ENCODE data around the gene INPP5J.
"Not testable (repeated sequence)": the region's sequence is repeated elsewhere in the genome, so short reads cannot be mapped to it uniquely, and the experiment has no call there.

INPP5J gene

GRCh38 chr22:31143038-31143437 is 20.3 kb downstream of the INPP5J start:
- no peak for DNase-seq (ENCODE audit: low read depth in 1 of 2, low spot score in 1 of 2)

DNA sequence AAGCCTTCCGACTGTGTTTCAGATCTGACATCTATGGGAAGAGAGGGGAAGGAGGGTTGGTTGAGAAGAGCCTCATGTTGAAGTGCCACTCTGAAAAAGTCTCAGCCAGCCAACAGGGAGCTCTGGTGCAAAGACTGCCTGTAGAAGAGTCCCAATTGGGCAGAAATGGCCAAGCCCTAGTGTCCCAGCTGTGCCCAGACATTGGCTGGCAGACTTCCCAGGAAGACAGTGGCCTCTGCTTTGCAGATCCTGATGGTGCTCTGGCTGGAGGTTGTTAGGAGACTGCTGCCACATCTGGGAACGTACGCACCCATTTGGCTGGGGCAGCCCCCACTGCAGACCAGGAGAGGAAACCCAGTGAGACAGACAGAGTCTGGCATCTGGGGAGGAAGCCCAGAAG is 20.8 kb downstream of the INPP5J start:
- no peak for DNase-seq (ENCODE audit: low read depth in 1 of 2, low spot score in 1 of 2)

DNA sequence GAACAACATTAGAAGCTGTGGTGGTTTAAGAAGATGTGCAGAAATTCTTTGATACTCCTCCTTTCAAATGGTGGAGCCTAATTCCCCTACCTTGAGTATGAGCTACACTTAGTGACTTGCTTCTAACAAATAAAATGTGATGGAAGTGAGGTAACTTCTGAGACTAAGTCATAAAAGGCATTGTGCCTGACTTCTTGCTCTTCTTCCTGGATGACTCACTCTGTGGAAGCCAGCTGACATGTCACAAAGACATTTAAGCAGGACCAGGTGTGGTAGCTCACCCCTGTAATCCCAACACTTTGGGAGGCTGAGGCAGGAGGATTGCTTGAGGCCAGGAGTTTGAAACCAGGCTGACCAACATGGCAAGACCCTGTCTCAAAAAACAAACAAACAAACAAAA is 21.5 kb downstream of the INPP5J start:
- no peak for DNase-seq (ENCODE audit: low read depth in 1 of 2, low spot score in 1 of 2)

DNA sequence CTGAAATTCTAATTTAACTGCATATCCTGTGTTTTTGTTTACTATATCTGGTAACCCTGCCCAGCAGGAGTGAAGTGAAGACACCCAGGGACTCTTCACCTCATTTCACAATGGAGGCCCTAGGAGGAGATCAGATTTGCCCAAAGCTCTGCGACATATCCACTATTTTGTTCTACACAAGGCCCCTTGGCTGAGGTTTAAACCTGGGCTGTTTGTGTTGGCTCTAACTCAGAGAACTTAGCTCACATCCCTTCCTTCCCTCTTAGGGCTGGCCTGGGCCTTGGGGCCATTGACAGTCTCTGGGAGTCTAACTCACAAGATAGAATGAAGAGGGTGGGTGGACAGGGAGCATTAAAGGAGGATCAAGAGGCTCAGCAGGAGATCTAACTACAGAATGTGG is 25.7 kb downstream of the INPP5J start:
- DNase-seq (ENCODE audit: low read depth in 1 of 2, low spot score in 1 of 2) = no peak

GRCh38 chr22:31148953-31149627 is 26.3 kb downstream of the INPP5J start:
- no peak for DNase-seq (ENCODE audit: low read depth in 1 of 2, low spot score in 1 of 2)

- no peak for DNase-seq (ENCODE audit: low read depth in 1 of 2, low spot score in 1 of 2)
These were observed 27.8 kb downstream of the INPP5J start for GRCh38 chr22:31150615-31151014.

- DNase-seq (ENCODE audit: low read depth in 1 of 2, low spot score in 1 of 2) = no peak
These were observed 29.1 kb downstream of the INPP5J start for GRCh38 chr22:31151872-31152271.

DNA sequence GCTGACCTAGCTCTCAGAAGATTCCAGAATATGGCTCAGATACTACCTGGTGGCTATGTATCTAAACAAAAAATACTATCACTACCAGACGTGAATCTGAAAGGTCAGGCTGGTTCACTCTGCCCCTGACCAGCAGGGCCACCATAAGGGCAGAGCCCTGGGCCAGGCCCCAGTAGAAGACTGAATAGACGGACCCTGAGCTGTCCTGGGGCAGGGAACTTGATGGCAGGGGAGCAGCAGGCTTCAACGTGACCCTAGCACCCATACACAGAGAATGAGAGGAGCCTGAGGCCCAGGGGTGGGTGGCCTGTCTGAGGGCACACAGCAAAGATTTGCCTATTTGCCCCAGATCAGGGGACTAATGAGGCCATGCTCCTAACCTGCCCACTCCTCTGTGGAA is 30.6 kb downstream of the INPP5J start:
- no peak for DNase-seq (ENCODE audit: low read depth in 1 of 2, low spot score in 1 of 2)

DNA sequence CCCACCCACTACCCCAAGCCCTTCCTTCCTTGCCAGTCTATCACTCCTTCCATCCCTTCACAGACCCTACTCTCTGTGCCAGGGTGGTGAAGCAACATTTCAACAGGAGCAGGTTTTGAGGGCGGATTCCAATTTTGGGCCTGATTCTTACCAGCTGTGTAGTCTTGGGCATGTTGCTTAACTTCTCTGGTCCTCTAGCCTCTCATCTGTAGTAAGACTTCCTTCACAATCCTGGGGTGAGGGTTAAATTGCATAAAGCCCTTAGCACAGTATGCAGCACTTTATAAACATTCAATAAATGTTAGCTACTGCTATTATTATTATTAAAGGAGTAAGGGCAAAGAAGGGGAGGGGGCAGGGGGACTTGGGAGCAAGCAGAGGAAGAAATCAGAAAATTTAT is 32.2 kb downstream of the INPP5J start:
- DNase-seq (ENCODE audit: low read depth in 1 of 2, low spot score in 1 of 2) = no peak

DNA sequence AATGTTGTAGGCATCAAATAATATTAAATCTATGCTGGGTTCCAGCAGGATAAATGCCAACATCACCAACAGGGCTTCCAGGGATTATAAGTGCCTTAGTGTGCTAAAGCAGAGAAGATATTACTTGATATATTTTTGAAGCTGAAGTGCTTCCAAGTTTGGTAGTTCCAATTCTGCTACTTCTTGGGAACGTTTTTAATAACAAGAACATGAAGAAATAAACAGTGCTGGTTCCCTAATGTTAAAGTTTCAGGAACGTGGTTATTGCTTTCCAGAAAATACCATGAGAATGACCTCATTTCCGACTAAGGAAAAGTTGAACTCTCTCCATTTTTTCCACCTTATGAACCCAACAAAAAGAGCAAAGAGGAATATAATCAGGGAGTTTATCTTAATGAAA is 32.7 kb downstream of the INPP5J start:
- DNase-seq (ENCODE audit: low read depth in 1 of 2, low spot score in 1 of 2) = no peak

DNA sequence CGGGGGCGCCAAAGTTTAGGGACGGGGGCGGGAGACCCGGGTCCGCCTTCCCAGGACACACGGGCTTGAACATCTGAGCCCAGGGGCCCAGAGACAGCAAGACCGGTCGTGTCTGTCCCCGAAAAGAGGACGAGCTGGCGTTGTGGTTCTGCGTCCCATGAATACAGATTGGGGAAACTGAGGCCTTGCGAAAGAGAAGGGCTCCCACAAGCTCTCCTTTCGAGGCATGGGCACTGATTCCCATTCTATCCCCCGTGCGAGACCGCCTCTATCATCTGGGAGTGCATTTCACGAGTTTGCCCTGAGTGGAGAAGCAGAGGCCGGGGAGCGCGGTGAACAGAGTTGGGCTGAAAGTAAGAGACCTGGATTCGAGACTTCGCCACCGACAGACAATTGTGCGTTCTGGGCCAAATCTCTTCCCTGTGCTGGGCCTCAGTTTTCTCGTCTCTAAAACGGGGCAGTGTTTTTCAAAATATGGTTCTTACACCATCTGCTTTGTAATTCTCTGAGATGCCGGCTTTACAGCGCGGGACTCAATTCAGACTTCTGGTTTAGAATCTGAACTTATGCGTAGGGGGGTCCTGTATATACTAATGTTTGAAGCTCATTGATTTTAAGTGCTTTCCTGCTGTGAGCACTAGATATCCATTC is 37.7 kb downstream of the INPP5J start:
- no peak for DNase-seq (ENCODE audit: low read depth in 1 of 2, low spot score in 1 of 2)

GRCh38 chr22:31161386-31161785 is 38.6 kb downstream of the INPP5J start:
- DNase-seq (ENCODE audit: low read depth in 1 of 2, low spot score in 1 of 2) = no peak

- no peak for DNase-seq (ENCODE audit: low read depth in 1 of 2, low spot score in 1 of 2)
These were observed 39.4 kb downstream of the INPP5J start for GRCh38 chr22:31162015-31162765.

DNA sequence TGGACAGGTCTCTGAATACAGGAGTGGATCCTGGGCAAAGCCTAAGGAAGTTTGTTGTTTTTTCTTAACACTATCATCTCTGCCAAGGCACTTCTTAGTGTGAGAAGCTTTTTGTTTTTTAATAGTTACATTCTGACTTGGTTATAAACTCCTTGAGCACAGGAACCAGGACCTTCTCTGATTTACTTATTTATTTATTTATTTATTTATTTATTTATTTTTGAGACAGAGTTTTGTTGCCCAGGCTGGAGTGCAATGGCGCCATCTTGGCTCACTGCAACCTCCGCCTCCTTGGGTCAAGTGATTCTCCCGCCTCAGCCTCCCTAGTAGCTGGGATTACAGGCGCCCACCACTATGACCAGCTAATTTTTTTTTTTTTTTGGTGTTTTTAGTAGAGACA is 48.2 kb downstream of the INPP5J start:
- no peak for DNase-seq (ENCODE audit: low read depth in 1 of 2, low spot score in 1 of 2)

DNA sequence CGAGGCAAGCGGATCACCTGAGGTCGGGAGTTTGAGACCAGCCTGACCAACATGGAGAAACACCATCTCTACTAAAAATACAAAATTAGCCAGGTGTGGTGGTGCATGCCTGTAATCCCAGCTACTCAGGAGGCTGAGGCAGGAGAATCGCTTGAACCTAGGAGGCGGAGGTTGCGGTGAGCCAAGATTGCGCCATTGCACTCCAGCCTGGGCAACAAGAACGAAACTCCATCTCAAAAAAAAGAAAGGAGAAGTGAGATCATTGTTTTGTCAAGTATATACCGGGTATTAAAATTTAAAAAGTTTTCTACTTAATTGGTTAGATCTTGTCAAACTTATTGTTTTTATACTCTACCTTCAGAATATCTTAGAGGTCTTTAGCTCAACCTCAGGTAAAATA is 49.0 kb downstream of the INPP5J start:
- not testable (repeated sequence) for DNase-seq (ENCODE audit: low read depth in 1 of 2, low spot score in 1 of 2)

DNA sequence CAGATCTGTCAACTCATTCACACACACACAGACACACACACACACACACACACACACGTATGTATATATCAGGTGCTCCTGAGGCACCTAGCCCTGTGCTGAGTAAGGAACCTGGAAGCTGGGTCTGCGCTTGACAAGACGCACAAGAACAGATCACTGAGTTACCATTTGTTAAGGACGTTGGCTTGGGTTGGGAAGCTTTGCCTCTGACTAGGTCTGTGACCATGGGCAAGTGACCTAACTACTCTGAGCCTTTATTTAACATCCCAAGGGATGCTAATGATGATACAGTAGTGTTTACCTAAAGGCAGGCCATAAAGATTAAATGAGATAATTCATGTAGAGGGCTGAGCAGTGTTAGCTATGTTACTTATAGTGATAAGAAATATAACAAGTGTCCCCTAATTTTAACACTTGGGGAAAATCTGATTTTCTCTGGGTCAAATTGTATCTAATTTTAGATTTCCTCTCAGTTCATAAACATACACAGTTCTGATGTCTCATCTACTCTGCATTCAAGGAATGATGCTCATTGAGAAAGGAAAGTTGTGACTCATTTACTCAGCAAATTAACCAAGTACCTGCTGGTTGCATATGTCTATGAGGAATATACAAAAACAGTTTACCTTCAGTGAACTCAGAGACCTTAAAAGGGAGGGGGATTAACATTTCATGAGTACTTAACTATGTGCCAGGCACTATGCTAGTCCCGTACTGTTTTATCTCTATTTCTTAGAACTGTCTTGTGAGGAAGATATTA is 50.8 kb downstream of the INPP5J start:
- DNase-seq (ENCODE audit: low read depth in 1 of 2, low spot score in 1 of 2) = no peak

- no peak for DNase-seq (ENCODE audit: low read depth in 1 of 2, low spot score in 1 of 2)
These were observed 54.2 kb downstream of the INPP5J start for GRCh38 chr22:31176923-31177322.

DNA sequence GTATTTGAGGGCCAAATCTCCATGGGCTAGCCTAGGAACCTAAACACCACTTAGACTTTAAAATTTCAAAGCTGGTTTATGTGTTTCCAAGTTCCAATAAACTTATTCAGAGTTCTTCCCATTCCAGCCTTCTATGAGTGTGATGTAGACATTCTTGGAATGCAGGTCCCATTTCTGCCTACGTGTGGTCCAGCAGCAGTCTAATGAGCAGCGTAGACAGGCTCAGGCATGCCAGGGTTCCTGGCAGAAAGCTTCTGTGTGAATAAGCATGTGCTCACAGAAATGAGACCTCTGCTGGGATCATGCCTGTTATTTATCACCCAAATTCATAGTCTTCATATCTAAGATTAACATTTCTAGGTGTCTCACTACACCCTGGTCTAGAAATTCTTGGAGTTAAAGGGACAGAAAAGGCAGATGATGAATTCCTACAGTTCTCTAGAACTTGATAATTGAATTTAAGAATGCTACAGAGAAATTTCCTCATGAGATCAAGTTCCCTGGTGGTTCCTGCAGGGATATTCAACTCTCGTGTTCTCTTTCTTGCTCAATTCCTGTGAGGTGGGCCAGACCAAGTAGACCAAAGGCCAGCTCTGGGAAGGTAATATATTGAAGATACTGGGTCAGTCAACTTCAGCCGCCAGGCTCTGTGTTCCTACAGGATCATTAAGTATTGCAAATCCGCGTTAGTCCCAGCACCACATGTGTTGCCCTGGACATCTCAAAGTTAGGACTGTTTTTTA is 54.8 kb downstream of the INPP5J start:
- no peak for DNase-seq (ENCODE audit: low read depth in 1 of 2, low spot score in 1 of 2)

DNA sequence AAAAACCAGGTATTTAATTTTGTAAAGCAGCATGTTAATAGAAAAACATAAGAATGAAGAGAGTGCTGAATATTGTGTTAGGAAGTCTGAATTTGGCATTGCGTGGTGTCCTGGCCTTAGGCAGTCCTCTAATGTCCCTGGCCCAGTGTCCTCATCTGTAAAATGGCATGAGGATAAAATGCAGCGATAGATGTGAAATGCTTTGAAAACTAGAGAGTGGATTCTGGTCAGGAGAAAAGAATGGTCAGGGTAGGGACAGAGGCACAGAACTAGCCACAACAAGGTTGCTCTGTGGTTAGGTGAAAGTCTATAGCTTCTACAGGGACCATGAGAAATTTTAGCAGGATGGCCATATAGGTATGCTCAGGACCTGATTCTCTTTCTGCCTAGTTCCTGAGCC is 56.1 kb downstream of the INPP5J start:
- DNase-seq (ENCODE audit: low read depth in 1 of 2, low spot score in 1 of 2) = no peak

- DNase-seq (ENCODE audit: low read depth in 1 of 2, low spot score in 1 of 2) = no peak
These were observed 56.6 kb downstream of the INPP5J start for GRCh38 chr22:31179345-31179744.

- no peak for DNase-seq (ENCODE audit: low read depth in 1 of 2, low spot score in 1 of 2)
These were observed 61.2 kb downstream of the INPP5J start for GRCh38 chr22:31184015-31184414.
